Left ventricle myocardium inferior (tissue), 1 donor: ENCODE data around the gene SLC25A29. TPM values are rescaled to one million over a fixed set of nuclear protein-coding genes. Genes with fewer than 3 reads are reported as not detected.

ENCODE experiments used
- DNase-seq: peaks from one replicate; pipeline ENCODE4 v3.0.0-alpha.2; 2020
- H3K27ac ChIP-seq: fragments of 200-600 bp; replicated peaks from 2 replicates; pipeline ENCODE4 v1.8.0; 2021
- H3K27me3 ChIP-seq: fragments of 200-600 bp; 2 replicates; pipeline ENCODE4 v1.8.0; 2021; ENCODE audit warnings: low read depth
- H3K36me3 ChIP-seq: fragments of 200-600 bp; 2 replicates; pipeline ENCODE4 v1.8.0; 2021
- H3K4me1 ChIP-seq: fragments of 200-600 bp; 2 replicates; pipeline ENCODE4 v1.8.0; 2021
- H3K4me3 ChIP-seq: fragments of 200-600 bp; 2 replicates; pipeline ENCODE4 v1.8.0; 2021; ENCODE audit warnings: mild to moderate bottlenecking, moderate library complexity
- H3K9me3 ChIP-seq: fragments of 200-600 bp; replicated peaks from 2 replicates; pipeline ENCODE4 v1.8.0; 2021
- CTCF ChIP-seq: fragments of 200-600 bp; IDR thresholded peaks from 2 replicates; pipeline ENCODE4 v1.8.0; 2021; ENCODE audit warnings: antibody characterized with exemption, mild to moderate bottlenecking, borderline replicate concordance
- intact Hi-C: fragments of 100-400 bp; cut with micrococcal nuclease; formaldehyde crosslinking; loops from one replicate; pipeline ENCODE4 v1.11.0; 2022
- total RNA-seq: library from RNA; stranded (reverse); fragmentation: NEBNext Ultra II Directional; extraction: Animal tissue kit (Norgen Biotek cat#: 25700); gene quantifications from one replicate; pipeline ENCODE4 v1.2.1, GENCODE V29; 2021
- donor health status: DM: no; HTN: yes; CAD: no; lungs with severe emphysema.

The SLC25A29 gene
- total RNA-seq, 1 donor from 2014 or later, result 24.5 TPM

DNA sequence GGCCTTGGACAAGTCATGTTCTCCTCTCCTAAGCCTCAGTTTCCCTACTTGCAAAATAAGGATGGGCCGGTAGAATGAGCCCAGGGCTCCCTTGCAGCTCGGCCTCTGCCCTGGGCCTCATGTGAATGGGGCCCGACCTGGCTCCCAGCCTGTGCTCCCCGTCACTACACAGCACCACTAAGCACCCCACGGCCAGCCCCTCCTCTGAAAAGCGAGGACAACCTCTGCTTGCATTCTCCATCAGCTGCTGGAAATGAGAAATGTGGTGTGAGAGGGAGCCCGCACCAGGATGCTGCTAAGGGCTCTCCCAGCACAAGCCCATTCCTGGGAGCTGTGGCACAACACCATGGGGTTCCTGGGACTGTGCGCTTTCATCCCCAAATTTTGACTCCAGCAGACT lies 27.1 kb upstream of the SLC25A29 start:
- DNase-seq, result no peak
- intact Hi-C loops, result no loop called here
- peaks cover 54% of the 10 kb centered on the region for H3K36me3 ChIP-seq
- no peak overlapping the region for H3K27ac ChIP-seq
- no peaks in the 10 kb centered on the region for H3K9me3 ChIP-seq
- no peak overlapping the region for H3K4me3 ChIP-seq
- TF ChIP-seq CTCF, result no peak
- no peaks in the 10 kb centered on the region for H3K4me1 ChIP-seq
- H3K27me3 ChIP-seq, result no peaks in the 10 kb centered on the region

- intact Hi-C loops, result no loop called here
- Histone ChIP-seq H3K4me1 (no peaks in the 10 kb centered on the region), H3K27me3 (no peaks in the 10 kb centered on the region), H3K9me3 (no peaks in the 10 kb centered on the region), H3K4me3 (no peak overlapping the region), H3K27ac (no peak overlapping the region), H3K36me3 (peaks cover 49% of the 10 kb centered on the region)
- TF ChIP-seq CTCF, result no peak
- DNase-seq, result no peak
Observed at GRCh38 chr14:100332797-100333196, 26.6 kb upstream of the SLC25A29 start.

DNA sequence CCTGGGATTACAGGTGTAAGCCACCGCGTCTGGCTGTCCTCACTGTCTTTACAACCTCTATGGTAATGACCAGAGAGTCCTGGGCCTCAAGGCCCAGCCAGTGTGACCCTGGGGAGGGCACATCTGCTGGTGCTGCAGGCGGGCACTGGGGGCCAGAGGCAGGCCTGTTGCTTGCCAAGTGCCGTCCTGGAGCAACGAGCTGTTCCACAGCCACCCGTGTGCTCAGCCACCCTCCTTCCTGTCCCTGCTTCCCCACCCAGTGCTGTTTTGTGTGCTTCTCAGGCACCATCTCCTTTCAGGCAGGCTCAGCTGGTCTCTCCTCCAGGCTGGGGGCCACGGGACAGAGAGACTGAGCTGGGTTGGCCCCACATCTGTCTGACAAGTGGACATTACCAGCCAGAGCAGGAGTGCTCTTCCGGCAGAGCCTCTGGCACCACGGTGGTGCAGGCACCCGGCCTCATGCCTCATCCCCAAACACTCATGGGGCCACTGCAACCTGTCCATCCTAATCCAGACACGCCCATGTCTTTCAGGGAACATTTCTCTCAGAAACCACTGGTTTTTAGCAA lies 25.9 kb upstream of the SLC25A29 start:
- H3K27ac ChIP-seq, result no peak overlapping the region
- no peaks in the 10 kb centered on the region for H3K9me3 ChIP-seq
- no peak for TF ChIP-seq CTCF
- no peaks in the 10 kb centered on the region for H3K4me1 ChIP-seq
- peaks cover 42% of the 10 kb centered on the region for H3K36me3 ChIP-seq
- no peak overlapping the region for H3K4me3 ChIP-seq
- no peaks in the 10 kb centered on the region for H3K27me3 ChIP-seq
- intact Hi-C loops, result no loop called here
- no peak for DNase-seq

DNA sequence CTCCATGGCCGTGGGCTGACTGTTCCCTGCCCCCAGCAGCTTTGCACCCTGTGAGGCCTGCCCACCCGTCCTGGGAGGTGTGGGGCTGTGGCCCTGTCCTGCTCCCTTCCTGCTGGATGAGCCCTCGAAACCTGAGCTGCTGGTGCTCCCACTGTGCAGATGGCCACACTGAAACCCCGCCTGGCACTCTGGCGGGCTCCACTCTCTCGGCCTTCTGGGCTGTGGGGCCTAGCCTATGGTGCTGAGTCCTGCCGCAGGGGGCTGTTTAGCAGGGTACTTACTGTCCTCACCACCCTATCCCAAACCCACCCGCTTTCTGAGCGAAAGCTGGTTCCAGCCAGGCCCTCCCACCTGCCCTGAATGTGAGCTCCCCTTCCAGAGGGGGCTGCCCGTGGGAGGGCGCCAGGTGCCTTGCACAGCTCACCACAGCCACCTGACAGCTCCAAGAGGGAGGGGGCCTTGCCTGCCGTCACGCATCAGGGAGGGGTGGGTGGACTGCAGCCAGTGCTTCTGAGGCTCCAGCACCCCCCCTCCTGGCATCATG lies 24.2 kb upstream of the SLC25A29 start:
- H3K9me3 ChIP-seq, result no peaks in the 10 kb centered on the region
- no peak overlapping the region for H3K27ac ChIP-seq
- DNase-seq, result no peak
- H3K4me1 ChIP-seq, result no peaks in the 10 kb centered on the region
- no peaks in the 10 kb centered on the region for H3K27me3 ChIP-seq
- H3K4me3 ChIP-seq, result no peak overlapping the region
- TF ChIP-seq CTCF, result no peak
- intact Hi-C loops, result no loop called here
- H3K36me3 ChIP-seq, result peaks cover 27% of the 10 kb centered on the region

- DNase-seq, result no peak
Observed at GRCh38 chr14:100330007-100330344, 23.7 kb upstream of the SLC25A29 start.

More at GRCh38 chr14:100330007-100330344, 23.7 kb upstream of the SLC25A29 start:
- no peaks in the 10 kb centered on the region for H3K9me3 ChIP-seq
- no peak for TF ChIP-seq CTCF
- H3K4me1 ChIP-seq, result no peaks in the 10 kb centered on the region
- H3K36me3 ChIP-seq, result peaks cover 23% of the 10 kb centered on the region
- H3K27ac ChIP-seq, result no peak overlapping the region
- H3K4me3 ChIP-seq, result no peak overlapping the region
- intact Hi-C loops, result no loop called here
- no peaks in the 10 kb centered on the region for H3K27me3 ChIP-seq
